GM19035 (cell line): Measurements from ENCODE around the gene SAMD8.
"Not testable (repeated sequence)": the region's sequence is repeated elsewhere in the genome, so short reads cannot be mapped to it uniquely, and the experiment has no call there.

Experiments used
- ATAC-seq: cut with Tn5 transposase; IDR thresholded peaks from one replicate; pipeline ENCODE4 v1.9.1; 2021; ENCODE audit not compliant: unreplicated experiment

The SAMD8 gene

DNA sequence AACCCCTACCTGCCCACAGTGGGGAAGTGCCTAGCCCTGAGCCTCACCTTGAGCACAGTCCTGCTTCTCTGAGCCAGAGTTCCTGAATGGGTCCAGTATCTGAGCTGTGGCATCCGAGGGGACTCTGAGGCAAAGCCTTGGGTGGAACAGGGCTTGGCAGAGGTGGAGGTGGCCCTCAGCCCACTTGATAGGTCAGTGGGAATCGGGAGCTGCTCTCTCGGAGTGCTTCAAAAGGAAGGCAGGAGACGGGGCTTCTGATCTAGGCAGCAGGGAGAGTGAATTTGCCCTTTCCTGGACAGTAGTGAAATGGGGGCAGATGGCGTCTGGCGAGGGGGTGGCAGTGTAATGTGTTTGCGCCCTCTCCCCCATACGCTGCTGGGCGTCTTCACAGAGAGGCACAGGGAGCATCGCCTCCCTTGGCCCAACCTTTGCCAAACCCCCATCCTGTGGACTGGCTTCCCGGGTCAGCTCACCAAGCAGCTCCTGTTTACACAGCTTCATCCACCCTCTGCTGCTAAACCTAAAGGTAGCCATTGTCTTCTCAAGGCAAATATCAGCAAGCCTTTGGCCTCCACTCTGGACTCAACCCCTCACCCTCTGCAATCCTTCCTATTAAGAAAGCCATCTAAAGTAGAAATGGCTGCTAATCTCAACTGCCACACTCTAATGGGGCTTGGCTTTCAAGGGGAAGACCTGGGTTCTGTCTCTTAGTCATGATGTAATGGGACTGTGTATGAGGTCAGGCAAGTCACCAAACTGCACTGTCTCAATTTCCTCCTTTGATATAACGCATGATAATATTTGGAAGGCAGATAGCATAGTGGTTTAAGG is 78.0 kb downstream of the SAMD8 start:
- no peak for ATAC-seq

DNA sequence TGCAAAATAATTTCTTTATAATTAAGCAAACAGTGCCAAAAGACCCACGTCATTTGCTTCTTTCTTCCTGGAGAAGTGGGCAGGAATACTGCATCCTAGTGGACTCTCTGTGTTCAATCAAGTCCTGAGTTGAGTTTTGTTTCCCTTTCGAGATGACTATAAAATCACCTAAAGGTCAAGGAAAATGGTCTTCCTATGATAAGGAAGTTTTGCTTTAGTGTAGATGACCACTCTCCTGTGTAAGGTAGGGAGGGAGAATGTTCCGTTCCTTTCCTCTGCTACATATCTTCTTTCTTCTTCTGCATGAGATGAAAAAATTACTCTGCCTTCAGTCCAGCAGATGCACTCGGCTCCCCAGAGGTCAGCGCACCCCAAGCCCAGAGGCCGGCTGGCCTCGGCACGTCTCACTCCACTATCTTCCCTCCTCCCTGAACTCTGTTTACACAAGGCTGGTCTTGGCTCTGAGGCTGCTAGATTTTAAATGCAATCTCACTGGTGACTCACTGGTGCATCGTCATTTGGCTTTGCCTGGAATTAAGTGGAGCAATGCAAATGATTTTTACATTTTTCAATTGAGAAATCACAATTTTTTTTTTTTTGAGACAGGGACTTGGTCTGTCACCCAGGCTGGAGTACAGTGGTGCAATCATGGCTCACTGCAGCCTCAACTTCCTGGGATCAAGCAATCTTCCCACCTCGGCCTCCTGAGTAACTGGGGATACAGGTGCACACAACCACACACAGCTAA is 80.5 kb downstream of the SAMD8 start:
- no peak for ATAC-seq

DNA sequence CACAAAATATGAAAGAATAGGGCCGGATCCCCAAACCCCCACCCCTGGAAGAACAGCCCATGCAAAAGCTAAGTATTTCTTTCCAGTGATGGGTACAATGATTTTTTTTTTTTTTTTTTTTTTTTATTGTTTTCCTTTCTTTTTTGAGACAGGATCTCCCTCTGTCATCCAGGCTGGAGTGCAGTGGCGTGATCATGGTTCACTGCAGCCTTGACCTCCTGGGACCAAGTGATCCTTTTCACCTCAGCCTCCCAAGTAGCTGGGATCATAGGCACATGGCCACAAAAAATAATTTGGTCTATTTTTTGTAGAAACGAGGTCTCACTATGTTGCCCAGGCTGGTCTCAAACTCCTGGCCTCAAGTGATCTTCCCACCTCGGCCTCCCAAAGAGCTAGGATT is 83.2 kb downstream of the SAMD8 start:
- not testable (repeated sequence) for ATAC-seq

DNA sequence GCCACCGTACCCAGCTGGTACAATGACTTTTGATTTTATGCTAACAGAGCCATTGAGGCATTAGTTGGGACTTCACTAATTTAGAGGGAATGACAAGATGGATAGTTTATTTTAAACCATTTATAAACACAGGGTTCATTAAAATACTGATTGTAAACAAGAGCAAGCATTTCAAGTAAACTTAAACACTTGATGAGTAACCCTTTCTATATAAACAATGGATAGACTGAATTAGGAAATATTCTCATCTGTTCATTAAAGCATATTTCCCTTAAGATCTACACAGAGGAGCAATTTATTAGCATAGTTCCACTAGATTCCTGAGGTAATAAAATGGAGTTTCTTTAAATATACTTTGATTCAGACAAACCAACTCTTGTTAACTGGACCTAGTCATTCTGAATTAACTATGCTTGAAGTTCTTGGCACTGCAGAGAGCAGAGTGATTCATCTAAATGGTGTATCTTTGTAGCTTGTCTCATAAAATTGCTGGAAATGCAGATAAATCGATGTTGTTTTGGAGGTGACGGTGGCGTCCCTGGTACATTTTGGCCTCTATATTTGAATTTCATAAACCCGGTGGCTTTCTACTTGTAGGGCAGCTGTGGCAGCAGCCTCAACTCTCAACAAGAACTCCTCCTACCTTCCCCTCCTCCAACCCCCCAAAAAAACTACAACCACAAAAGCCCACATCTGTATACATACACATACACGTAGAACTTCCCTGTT is 83.7 kb downstream of the SAMD8 start:
- ATAC-seq = no peak

DNA sequence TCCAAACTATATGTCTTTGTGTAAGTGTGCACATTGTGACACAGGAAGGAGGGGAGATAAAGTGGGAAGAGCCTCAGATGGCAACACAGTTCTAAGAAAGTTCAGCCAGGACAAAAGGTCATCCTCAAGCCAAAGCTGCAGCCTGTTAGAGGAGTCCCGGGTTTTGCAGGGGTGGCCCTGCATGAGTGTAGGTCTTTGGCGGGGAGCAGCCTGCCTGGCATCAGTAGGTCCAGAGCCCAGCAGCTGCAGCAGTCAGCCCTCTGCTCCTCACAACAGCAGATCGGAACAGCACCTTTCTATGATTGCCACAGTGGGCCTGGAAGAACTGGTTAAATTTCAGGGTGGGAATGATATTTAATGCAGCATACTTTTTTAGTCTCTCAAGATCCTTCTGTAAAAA is 85.6 kb downstream of the SAMD8 start:
- ATAC-seq = no peak

DNA sequence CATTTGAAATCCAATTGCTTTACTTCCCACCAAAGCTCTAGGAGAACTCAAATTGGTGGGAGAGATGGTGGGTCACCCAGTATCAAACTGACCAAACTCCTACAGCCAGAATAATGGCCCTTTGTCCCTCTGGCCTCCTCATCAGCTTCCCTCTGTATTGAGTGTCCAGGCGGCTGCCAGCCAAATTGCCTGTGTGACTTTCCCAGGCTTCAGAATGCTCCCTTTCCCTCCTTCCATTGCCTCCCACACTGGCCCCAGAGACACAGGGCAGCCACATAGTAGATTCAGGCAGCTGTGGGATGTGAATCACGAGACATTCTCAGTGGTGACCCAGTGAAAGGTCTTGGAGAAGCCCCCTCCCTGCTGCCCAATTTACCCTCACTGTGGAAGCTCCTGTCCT is 86.5 kb downstream of the SAMD8 start:
- no peak for ATAC-seq

DNA sequence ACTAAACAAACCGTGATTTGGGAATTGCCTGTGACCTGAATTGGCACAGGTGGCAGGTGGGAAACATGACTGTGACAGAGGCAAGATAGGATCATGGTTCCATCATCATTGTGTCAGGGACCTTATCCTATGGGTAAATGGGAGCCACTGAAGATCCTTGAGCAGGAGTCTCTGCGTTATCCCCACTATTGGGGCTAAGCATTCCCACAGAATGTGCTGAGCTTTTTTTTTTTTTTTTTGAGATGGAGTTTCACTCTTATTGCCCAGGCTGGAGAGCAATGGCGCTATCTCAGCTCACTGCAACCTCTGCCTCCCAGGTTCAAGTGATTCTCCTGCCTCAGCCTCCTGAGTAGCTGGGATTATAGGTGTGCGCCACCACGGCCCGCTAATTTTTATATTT is 88.5 kb downstream of the SAMD8 start:
- ATAC-seq = not testable (repeated sequence)

DNA sequence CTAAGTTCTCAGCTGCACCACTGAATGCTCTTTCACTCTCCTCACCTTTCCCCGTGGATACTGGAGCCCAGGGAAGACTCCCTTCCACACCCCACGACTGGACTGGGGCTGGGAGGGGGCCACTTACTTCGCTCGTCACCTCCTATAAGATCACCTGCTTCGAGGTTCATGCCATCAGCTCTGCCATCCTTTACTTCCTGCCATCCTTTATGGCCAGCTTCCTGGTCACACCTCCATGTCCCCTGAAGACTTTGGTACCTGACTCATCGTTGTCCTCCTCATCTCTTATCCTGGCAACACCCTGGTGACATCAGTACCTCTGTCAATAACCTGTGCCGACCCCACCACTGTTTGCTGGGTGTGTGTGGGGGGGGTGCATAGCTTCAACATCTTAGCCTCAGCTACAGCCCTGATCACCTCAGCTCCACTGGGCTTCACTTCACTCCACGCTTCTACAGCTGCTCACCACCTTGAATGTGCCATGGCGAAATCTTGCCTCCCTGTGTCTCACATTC is 90.4 kb downstream of the SAMD8 start:
- no peak for ATAC-seq

DNA sequence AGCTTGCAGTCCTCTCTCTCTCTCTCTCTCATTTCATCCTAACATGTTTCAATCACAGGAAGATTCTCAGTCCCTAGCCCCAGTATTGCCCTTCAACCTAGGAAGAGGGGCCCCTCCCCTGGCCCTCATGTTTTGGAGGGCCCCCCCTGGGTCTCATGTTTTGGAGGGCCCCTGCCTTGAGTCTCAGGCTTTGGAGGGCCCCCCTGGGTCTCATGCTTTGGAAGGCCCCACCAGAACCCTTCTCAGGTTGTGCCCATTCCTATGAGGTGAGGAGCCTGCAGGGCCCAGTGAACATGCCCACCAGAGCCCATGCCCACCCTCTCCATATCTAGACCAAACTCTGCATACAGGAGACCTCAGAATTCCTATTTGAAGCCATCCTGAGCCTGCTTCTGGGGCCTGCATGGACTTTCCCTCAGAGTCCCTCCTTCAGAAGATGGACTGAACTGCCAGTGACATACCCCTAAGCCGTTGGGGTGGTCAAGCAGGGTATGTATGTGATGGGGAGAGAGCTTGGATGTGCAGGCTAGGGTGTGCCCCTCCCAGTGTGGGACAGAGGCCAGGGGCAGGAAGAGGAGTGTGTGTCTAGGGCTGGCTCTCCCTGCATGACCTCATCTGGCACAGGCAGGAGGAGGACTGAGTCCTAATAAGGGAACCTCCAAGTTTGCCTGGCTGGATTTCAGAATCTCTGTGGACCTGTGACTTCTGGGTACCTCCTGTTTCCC is 91.0 kb downstream of the SAMD8 start:
- no peak for ATAC-seq

DNA sequence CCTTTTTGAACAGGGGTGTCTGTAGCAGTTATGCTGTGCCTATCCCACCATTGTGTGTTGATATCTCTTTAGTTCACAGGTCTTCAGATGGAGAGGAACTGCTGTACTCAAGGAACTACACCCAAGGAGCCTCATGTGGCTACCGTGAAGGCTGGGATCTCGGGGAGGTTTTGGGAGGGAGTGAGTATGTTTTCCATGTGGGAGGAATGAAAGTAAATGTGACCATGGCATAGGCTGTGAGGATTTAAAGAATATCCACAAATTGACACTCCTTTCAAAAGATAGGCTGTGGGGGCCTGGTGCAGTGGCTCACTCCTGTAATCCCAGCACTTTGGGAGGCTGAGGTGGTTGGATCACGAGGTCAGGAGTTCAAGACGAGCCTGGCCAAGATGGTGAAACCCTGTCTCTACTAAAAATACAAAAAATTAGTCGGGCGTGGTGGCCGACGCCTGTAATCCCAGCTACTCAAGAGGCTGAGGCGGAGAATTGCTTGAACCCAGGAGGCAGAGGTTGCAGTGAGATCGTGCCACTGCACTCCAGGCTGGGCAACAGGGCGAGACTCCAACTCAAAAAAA is 91.7 kb downstream of the SAMD8 start:
- not testable (repeated sequence) for ATAC-seq

DNA sequence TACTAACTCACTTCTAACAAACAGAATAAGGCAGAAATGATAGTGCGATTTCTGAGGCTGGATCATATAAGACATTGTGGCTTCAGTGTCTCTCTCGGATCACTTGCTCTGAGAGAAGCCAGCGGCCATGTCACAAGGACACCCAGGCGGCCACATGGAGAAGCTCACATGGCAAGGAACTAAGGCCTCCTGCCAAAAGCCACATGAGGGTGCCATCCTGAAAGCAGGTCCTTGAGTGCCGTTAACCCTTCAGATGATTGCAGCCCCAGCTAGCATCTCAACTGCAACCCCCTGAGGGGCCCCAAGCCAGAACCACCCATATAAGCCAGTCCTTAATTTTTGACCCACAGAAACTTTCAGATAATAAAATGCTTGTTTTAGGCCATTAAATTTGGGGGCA is 92.3 kb downstream of the SAMD8 start:
- ATAC-seq = no peak

DNA sequence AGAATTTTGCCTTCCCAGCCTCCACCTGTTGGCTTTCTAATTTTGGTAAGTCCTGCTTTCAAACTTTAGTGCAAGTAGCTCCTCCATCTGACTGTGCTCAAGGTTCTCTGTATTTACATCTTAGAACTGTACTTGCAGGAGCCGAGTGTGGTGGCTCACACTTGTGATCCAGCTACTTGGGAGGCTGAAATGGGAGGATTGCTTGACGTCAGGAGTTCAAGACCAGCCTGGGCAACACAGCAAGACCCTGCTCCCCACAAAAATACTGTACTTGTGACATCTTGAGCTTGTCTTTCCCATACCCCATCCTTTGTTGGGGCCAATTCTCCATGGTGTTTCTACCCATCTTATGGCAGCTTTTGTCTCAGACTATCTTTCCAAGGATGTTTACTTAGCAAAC is 94.5 kb downstream of the SAMD8 start:
- ATAC-seq = no peak

DNA sequence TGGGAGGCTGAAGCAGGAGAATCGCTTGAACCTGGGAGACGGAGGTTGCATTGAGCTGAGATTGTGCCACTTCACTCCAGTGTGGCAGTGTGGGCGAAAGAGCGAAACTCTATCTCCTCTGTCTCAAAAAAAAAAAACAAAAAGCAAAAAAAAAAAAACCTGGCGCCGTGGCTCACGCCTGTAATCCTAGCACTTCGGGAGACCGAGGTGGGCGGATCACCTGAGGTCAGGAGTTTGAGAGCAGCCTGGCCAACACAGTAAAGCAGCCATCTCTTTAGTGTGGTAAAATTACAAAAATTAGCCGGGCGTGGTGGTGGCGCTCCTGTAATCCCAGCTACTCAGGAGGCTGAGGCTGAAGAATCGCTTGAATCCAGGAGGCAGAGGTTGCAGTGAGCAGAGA is 95.2 kb downstream of the SAMD8 start:
- not testable (repeated sequence) for ATAC-seq

DNA sequence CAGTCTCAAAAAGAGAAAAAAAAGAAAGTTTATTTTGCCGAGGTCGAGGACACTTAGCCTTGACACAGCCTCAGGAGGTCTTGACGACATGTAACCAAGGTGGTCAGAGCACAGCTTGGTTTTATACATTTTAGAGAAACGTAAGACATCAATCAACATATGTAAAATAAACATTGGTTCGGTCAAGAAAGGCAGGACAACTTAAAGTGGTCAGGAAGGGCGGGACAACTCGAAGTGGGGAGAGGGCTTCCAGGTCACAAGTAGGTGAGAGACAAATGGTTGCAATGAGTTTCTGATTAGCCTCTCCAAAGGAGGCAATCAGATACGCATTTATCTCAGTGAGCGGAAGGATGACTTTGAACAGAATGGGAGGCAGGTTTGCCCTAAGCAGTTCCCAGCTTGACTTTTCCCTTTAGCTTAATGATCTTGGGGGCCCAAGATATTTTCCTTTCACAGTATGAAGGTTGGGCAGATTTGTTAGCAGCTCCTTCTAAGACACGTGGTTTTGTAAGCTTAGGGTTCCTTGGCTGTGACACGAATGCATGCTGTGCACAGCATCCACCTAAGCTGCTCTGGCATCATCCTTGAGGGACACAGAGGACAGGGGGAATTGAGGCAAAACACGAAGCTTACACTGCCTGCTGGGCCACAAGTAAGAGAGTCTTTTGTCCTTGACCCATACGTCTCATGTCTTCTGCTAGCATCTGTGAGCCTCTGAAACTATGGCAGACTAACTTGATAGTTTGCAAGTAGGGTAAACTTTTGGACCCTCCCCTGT is 95.8 kb downstream of the SAMD8 start:
- no peak for ATAC-seq

DNA sequence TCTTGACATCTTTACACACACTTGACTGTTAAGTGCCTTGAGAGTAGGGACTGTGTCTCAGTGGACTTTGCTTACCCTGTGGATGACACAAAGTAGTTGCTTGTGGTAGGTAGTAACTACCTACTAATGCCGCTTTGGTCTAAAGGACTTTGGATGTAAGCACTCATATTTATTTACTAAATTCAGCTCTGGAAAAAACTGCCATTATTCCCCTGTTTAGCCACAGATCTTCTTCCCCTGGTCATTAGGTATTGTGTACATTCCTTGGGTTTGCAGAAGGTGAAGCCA is 96.3 kb downstream of the SAMD8 start:
- ATAC-seq = no peak

DNA sequence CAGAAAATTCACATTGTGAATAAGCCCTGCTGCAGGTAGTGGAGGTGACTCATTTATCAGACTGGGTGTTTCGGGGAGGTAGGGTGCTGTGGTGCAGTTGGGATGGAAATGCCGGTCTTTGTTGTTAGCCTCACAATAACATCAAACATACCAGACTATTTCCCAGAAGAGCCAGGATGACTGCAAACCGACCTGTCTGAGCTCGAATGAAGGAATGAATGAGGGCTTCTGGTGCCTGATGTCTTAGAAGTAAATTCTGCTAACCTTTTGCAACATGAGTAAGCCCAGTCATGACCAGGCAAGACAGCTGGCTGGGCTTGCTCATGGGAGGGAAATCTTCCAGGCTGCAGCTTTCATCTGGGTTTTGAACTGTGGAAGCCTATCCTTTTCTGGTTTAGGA is 96.7 kb downstream of the SAMD8 start:
- ATAC-seq = no peak

DNA sequence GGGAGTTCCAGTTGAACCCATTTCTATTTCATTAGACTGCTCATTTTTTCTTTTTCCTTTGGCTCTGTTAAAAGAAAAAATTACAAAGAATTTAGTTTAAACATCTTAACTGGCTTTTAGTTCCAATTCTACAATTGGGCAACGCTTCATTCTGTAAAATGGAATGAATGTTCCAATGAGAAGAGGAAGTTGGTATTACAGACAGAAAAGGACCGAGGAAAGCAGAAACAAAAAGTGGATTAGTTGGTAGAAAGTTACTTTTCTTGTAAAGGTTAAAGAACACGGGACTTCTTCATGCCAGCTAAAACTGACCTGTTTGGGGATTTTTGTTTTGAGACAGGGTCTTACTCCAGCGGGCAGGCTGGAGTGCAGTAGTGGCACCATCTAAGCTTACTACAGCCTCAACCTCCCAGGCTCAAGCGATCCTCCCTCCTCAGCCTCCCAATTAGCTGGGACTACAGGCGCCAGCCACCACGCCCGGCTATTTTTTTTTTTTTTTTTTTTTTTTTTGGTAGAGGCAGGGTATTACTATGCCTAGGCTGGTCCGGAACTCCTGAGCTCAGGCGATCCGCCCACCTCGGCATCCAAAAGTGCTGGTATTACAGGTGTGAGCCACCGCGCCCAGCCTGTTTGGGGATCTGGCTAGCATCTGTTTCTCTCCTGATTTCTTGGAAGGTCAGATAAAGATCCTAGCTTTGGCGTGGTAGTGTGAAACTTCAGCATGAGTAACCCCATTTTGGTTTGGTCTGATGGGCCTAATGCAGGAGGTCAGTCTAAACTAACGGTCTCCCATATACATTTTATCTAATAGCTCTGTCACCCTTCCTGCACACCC is 97.8 kb downstream of the SAMD8 start:
- no peak for ATAC-seq

DNA sequence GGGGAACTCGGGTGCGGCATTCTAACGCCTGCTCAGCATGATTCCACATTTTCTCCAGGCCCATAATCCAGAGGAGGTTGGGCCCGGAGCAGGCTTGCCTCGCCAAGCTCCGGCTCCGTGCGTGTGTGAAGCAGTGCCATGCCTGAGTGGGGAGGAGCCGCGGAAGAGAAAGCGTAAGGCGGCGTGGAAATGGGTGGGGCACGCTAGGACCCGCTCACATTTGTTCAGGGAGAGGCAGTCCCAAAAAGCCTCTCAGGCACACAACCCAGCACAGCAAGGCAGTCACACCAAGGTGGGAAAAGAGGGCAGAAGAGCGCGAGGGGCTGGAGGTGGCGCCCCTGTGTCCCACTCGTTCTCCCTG is 98.4 kb downstream of the SAMD8 start:
- ATAC-seq = peak; percentile 57
